Cardiac atrium fibroblast (primary cell): ENCODE data around the gene CER1. TPM values are rescaled to one million over a fixed set of nuclear protein-coding genes. Genes with fewer than 3 reads are reported as not detected.

Experiments
- total RNA-seq: library from RNA; depleted of rRNA; stranded (reverse); fragments of >200 nt; gene quantifications from 2 replicates; pipeline ENCODE4 v1.2.3, GENCODE V29; 2015

The CER1 gene
- not detected in 2 replicates for total RNA-seq

GRCh38 chr9:14722391-14723035 lies at the start of gene CER1:
Gene CER1 (minus strand): TSS chr9:14722733. CDS start chr9:14722672, 61 bp downstream.

GRCh38 chr9:14693251-14693861 lies 29.2 kb downstream of the CER1 start, which contains the start of gene ZDHHC21:
Gene ZDHHC21 (minus strand): TSS chr9:14693432. CDS start chr9:14674340, 19,092 bp downstream.

Other genes with a start within 250 kb of the CER1 start
- gene ZDHHC21, start 29.3 kb downstream of the CER1 start, total RNA-seq = 2.5 and 3.6 TPM in 2 replicates
- gene FREM1, start 187.7 kb upstream of the CER1 start, total RNA-seq = under 0.01 and 0.16 TPM in 2 replicates